ENCODE data around the gene SORCS1.

SORCS1 gene

GRCh38 chr10:107206833-107207232, 42.3 kb upstream of the SORCS1 start:
- no peaks in the 10 kb centered on the region for H3K9me2 ChIP-seq (ENCODE audit: low read depth, low read length)
- TF ChIP-seq EZH2 (IDR thresholded peaks at IDR 0.05; ENCODE audit: borderline replicate concordance, low read length), result no peak
- no peak for TF ChIP-seq CTCF (IDR thresholded peaks at IDR 0.05; ENCODE audit: low read length)
- H3K27me3 ChIP-seq (ENCODE audit: insufficient read depth, low read length), result no peaks in the 10 kb centered on the region
- no peaks in the 10 kb centered on the region for H3F3A ChIP-seq (ENCODE audit: insufficient read depth, low read length)
- H3K36me3 ChIP-seq (ENCODE audit: insufficient read depth, low read length), result no peaks in the 10 kb centered on the region
- H2AFZ ChIP-seq (ENCODE audit: low read length), result no peak overlapping the region
- no peak overlapping the region for H3K4me3 ChIP-seq (ENCODE audit: low read depth, low read length, poor library complexity, severe bottlenecking)
- no peaks in the 10 kb centered on the region for H3K9me3 ChIP-seq (ENCODE audit: low read length)
- H3K4me1 ChIP-seq (ENCODE audit: insufficient read depth, low read length, severe bottlenecking), result no peaks in the 10 kb centered on the region
- no peaks in the 10 kb centered on the region for H4K20me1 ChIP-seq (ENCODE audit: insufficient read depth, low read length)
- H3K27ac ChIP-seq (ENCODE audit: low read depth, low read length, poor library complexity, severe bottlenecking), result no peak overlapping the region
- H3K9ac ChIP-seq (ENCODE audit: low read length), result no peak overlapping the region
- H3K79me2 ChIP-seq (ENCODE audit: insufficient read depth, low read length), result no peaks in the 10 kb centered on the region
- H3K4me2 ChIP-seq (ENCODE audit: low read length), result no peak overlapping the region

GRCh38 chr10:107169516-107169915, 5.0 kb upstream of the SORCS1 start:
- no peaks in the 10 kb centered on the region for H3K9me3 ChIP-seq (ENCODE audit: low read length)
- no peaks in the 10 kb centered on the region for H3F3A ChIP-seq (ENCODE audit: insufficient read depth, low read length)
- H3K9ac ChIP-seq (ENCODE audit: low read length), result no peak overlapping the region
- H3K79me2 ChIP-seq (ENCODE audit: insufficient read depth, low read length), result no peaks in the 10 kb centered on the region
- no peaks in the 10 kb centered on the region for H3K27me3 ChIP-seq (ENCODE audit: insufficient read depth, low read length)
- H3K4me1 ChIP-seq (ENCODE audit: insufficient read depth, low read length, severe bottlenecking), result no peaks in the 10 kb centered on the region
- no peak overlapping the region for H3K27ac ChIP-seq (ENCODE audit: low read depth, low read length, poor library complexity, severe bottlenecking)
- no peaks in the 10 kb centered on the region for H3K9me2 ChIP-seq (ENCODE audit: low read depth, low read length)
- H3K36me3 ChIP-seq (ENCODE audit: insufficient read depth, low read length), result no peaks in the 10 kb centered on the region
- no peak overlapping the region for H3K4me3 ChIP-seq (ENCODE audit: low read depth, low read length, poor library complexity, severe bottlenecking)
- H3K4me2 ChIP-seq (ENCODE audit: low read length), result no peak overlapping the region
- H2AFZ ChIP-seq (ENCODE audit: low read length), result no peak overlapping the region
- no peaks in the 10 kb centered on the region for H4K20me1 ChIP-seq (ENCODE audit: insufficient read depth, low read length)
- no peak for TF ChIP-seq CTCF (IDR thresholded peaks at IDR 0.05; ENCODE audit: low read length)
- TF ChIP-seq EZH2 (IDR thresholded peaks at IDR 0.05; ENCODE audit: borderline replicate concordance, low read length), result no peak

- Histone ChIP-seq H3K9me2 (ENCODE audit: low read depth, low read length) (no peaks in the 10 kb centered on the region), H3K4me1 (ENCODE audit: insufficient read depth, low read length, severe bottlenecking) (no peaks in the 10 kb centered on the region), H3K36me3 (ENCODE audit: insufficient read depth, low read length) (no peaks in the 10 kb centered on the region), H3K9me3 (ENCODE audit: low read length) (no peaks in the 10 kb centered on the region), H3K9ac (ENCODE audit: low read length) (no peak overlapping the region), H2AFZ (ENCODE audit: low read length) (no peak overlapping the region), H3K4me2 (ENCODE audit: low read length) (no peak overlapping the region), H3K27me3 (ENCODE audit: insufficient read depth, low read length) (no peaks in the 10 kb centered on the region), H4K20me1 (ENCODE audit: insufficient read depth, low read length) (no peaks in the 10 kb centered on the region), H3F3A (ENCODE audit: insufficient read depth, low read length) (no peaks in the 10 kb centered on the region), H3K27ac (ENCODE audit: low read depth, low read length, poor library complexity, severe bottlenecking) (no peak overlapping the region), H3K4me3 (ENCODE audit: low read depth, low read length, poor library complexity, severe bottlenecking) (no peak overlapping the region), H3K79me2 (ENCODE audit: insufficient read depth, low read length) (no peaks in the 10 kb centered on the region)
- TF ChIP-seq CTCF (IDR thresholded peaks at IDR 0.05; ENCODE audit: low read length), result no peak
- no peak for TF ChIP-seq EZH2 (IDR thresholded peaks at IDR 0.05; ENCODE audit: borderline replicate concordance, low read length)
These were observed 4.2 kb upstream of the SORCS1 start for GRCh38 chr10:107168738-107169137.
